HG02852 (cell line): ENCODE data around the gene RAX.
"Not testable (repeated sequence)": the region's sequence is repeated elsewhere in the genome, so short reads cannot be mapped to it uniquely, and the experiment has no call there.

Source experiments
- ATAC-seq: cut with Tn5 transposase; IDR thresholded peaks from one replicate; pipeline ENCODE4 v1.9.1; 2021; ENCODE audit warnings: mild to moderate bottlenecking, moderate library complexity; ENCODE audit not compliant: unreplicated experiment

RAX gene

DNA sequence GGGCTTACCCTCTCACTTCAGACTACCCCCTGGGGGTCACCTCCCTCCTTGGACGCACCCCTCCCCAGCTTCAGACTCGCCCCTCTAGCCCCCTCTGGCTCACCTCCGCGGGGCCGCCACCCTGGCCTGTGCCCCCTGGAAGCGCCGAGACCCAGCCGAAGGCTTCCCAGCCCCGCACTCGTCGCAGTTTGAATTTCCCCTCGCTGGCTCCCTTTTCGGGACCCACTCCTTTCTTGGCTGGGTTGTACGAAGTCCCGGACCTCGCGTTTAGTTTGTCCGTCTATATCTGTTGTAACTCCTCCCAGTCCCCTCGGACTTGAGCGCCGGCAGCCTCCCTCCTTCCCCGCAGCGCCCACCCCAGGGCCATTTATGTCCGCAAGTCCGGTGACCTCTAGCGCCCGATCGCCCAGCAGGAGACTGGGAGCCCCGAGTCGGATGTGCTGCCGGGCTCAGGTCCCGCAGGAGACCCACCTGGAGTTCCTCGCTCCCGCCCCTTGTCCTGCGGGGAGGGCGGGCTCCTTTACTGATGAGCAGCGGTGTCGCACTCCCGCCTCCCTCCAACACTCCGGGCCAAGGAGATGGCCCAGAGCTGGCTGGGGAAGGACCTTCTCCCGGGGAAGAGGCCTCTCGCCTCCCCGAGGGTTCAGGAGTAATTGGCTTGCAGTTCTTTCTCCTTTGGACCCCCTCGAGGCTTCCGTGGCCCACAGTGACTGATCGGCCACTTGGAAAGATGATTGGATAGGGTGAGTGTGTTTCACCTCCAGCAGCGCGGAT is 692 bp upstream of the RAX start:
- no peak for ATAC-seq

DNA sequence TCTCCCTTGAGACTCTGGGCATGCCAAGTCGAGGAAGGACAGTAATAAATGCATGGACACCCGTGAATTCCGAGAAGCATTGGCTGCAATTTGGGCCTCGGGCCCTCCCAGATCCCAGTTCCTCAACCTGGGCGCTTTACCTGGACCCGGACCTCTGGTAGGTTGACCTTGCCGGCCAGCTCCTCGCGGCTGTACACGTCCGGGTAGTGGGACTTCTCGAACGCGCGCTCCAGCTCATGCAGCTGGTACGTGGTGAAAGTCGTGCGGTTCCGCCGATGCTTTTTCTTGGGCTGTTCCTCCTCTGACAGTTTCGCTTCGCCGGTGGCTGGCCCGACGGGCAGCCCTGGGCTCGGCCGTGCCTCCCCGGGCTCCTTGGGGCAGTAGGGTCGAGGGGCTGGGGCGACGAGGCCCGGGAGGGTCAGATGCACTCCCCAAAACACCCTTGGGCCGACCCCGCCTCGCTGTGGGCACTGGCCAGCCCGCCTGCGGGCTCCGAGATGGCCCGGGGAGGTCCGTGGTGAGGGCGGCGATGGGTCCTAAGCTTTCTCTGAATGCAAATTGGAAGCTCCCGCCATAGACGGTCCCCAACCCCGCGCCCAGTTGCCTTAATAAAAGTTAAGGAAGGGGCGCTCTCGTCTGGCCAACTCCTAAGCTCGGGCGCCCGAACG is 899 bp downstream of the RAX start:
- no peak for ATAC-seq

DNA sequence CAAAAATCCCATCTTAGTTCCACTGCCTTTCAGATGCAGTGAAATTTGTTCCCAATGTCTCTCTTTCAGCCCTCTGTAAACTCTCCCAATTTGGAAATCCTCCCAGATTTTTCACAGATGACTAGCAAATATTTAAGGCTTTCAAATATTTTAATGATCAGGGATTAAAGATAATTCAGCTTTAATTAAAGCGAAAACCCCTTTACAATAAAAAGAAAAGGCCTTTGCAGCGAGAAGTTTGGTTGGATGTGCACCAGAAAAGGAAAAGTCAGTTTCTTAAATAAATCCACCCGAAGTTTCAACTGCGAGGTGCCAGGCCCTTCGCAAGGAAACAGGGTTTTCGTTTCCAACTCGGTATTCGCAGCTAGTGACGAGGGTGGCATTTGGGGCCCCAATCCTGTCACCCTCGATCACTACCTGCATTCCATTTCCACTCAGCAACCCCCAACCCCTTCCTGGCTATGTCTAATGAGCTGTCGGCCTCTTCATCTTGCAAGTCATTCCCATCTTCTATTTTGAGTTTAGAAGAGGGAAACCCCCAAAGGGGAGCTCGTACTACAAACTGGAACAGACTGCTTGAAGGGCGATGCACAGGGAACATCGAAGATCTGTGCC is 1.5 kb downstream of the RAX start:
- no peak for ATAC-seq

DNA sequence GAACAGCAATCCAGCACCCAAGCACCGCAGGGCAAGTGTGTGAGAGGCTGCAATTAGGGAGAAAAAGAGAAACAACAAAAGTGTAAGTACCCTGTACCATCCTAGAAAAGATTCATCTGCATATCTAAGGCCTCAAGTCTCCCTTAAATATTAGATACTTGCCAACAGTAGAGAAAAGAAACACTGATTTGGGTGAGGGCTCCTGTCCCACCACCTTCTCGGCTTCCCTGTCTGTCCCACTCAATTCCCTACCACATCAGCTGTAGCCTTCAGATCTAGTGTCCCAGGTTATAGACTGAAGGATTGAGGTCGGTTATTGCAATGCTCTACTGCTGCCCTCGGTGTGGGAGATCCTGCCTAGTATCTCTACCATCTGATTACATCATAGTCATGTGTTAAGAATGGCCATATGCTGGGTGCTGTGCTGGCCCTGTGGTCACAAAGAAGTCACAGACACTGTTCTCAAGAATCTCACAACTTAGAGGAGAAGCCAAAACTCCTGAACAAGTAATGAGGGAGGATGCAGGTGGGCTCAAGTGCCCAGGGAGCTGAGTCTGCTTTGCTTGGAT is 2.5 kb downstream of the RAX start:
- ATAC-seq: no peak

DNA sequence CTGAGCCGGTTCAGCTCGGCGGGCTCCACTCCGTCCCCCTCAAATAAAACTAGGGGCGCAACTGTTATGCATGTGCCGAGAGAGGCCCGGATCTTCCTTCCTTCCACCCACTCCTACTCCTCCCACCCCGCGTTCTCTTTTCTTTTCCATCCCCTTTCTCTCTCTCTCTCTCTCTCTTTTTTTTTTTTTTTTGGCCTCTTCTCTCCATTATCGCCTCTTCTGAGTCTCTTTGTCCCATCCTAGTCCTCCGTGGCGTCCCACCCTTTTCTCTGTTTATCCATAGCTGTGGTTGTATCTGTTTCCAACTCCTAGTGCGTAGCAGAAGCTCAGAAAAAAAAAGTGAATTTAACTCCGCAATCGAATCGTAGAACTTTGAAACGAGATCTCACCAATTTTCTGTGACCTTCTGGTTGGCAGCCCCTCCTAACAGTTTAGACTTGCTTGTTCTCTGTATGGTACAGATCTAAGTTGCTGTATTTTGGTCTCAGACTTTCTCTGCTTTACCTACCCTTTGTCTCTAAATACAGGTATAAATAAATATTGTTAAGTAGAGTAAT is 3.6 kb downstream of the RAX start:
- ATAC-seq: no peak

DNA sequence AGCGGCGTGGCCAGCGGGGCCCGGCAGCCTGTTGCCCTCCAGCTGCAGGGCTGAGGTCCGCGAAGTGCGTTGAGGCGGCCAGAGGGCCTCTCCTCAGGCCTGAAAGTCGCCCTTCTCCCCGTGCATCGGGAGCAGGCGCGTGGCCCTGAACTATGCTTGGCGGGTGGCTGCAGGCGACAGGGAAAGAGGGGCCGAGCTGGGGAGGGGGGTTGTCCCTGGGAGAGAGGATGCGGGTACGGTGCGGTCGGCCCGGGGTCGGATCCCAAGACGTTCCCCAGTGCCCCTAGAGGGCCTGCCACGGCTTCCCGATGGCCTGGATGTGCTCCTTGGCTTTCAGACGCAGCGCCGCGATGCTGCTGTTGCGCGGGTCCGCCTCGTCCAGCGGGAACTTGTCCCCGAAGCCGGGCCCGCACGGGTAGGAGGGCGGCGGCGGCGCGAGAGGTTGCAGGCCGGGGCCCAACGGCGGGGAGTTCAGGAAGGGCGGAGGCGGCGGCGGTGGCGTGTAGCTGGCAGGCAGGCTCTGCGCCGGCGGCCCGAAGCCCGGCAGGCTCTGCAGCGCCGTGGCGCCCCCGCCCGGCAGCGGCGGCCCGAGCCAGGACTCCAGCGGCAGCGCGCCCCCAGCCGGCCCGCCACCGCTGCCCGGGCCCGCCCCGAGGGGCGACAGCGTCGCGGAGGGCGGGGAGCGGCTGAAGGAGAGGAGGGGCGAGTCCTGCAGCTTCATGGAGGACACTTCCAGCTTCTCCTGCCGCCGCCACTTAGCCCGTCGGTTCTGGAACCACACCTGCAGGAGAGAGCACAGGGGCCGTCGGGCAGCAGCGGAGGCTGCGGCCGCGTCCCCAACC is 4.3 kb downstream of the RAX start:
- no peak for ATAC-seq

DNA sequence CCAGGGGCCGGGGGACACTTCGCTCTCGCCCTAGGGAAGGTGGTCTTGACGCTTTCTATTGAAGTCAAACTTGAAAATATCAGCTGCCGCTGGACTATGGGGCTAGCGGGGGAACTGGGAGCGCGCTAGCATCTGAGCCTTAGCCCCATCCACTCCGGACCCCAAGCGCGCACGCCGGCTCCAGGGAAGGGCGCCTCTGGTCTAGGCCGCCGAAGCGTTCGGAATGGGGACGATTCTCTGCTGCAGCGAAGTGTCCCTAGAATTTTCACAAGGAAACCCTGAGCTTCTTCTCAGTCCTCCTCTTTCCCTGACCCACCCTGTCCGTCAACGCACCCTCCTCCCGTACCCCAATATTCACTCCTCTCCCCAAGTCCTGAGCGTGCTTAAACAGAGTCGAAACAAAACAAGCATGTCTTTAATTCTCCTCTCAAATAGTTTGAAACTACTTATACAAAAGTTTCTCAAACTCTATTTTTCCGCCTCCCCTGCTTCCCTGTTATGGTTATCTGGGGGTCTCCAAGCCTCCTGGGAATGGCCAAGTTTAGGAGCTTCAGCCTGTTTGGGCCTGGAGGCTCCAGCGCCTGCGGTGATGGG is 5.0 kb downstream of the RAX start:
- ATAC-seq: no peak

DNA sequence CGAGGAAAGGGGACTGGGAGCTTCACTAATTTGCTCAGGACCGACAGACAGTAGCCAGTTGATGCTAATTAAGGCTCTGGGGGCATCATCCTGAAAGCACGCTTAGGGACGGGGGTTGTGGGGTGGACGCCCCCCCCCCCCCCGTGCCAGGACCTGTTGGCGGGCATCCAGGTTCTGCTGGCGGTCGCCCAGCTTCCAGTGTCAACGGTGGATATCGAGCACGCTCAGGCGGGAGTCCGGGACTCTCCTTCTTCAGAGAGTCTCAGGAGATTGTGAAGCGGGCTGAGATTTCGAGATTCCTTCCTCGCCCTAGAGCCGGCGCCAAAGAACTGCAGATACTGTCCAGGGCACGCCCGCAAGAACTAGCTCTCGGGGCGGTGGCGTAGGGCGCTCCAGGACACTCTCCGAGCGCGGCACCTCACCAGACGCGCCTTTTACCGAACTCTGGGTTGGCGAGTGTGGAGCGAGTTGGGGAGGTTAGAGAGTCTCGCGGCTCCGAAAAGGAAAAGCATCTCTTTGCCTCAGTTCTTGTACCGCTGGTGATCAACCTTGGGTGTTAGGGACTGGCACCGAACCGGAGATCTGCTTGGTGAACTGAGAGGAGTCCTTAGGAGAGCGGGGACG is 5.6 kb downstream of the RAX start:
- ATAC-seq: no peak

DNA sequence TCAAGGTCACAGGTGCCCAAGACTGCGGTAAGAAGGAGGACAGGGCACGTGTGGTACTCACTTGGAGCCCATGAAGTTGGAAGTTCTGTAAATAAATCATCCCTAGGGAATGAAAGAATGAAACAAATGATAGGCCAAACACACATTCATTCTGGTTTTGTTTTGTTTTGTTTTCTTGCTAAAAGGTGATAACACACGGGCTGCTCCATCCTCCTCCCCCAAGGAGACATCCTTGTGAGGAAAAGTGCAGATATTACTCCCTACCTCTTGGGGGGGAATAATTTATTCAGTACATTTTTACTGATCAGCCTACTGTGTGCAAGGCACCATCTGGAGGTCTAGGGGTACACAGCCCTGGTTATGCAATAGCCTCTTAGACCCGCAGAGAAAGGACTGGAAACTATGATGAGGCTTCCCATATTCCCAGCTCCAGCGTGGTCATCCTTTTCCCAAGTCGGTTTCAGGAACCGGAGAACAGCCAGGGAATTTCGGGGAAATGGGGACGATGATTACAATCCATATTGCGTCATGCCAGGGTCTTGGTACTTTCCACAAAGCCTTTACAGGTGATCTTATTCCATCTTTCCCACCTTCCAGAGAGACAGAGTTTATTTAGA is 6.3 kb downstream of the RAX start:
- no peak for ATAC-seq

DNA sequence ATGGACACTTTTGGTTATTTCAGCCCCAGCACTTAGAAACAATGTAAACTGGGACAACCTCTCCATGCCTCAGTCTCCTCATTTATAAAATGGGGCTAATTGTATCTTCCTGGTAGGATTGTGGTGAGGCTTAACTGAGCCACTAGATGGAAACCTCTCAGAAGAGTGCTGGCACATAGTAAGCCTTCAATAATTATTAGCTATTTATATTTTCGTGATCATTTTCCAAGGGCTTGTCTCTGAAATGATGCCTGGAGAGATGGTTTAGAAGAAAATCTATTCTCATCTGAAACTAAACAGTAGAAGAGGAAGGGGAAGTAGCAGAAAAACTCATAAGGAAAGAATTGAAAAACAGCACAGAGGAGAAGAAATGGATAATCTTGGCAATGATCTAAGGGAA is 6.8 kb downstream of the RAX start:
- no peak for ATAC-seq

DNA sequence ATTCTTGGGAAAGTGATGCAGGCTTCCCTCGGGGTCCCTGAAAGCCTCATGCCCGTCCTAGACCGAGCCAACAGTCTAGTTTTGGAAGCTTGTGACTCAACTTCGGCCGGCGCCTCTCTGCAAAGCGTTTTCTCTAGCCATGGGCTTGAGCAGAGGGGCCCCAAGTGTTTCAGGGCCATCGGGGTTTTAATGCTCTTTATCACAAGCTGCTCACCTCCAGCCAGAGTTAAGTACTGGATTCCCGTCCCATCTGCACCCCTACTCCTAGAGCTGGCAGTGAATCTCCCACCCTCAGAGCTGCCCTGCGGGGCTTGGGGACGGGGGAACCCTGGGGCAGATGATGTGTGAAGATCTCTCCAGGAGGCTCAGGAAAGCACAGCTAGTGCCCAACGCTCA is 7.3 kb downstream of the RAX start:
- ATAC-seq: no peak

DNA sequence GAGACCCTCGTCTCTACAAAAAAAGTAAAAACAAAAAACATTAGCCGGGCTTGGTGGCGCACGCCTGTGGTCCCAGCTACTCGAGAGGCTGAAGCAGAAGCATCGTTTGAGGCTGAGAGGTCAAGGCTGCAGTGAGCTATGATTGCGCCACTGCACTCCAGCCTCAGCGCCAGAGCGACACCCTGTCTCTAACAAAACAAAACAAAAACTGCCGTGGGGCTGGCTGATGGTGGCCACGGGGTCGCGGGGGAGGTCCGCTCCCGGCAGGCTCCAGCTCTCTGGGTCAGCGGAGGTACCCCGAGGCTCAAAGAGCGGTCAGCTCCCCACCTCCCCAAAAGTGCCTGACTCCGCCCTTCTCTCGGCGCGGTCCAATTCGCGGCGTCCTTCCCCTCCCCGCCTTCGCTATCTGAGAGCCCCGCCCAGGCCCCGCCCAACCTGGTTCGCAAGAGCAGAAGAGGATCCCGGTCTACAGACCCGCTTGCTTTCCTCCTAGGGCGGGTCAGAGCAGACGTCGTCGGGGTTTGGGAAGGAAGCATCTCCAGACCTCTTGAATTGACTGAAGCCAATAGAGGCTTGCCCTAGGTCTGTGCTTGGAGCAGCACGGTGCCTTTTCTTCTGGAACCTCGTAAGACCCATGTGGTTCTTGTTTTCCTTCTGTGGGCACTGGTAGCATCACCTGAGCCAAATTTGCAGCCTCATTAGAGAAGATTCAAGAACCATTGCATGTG is 7.8 kb downstream of the RAX start:
- peak; percentile 66 for ATAC-seq

DNA sequence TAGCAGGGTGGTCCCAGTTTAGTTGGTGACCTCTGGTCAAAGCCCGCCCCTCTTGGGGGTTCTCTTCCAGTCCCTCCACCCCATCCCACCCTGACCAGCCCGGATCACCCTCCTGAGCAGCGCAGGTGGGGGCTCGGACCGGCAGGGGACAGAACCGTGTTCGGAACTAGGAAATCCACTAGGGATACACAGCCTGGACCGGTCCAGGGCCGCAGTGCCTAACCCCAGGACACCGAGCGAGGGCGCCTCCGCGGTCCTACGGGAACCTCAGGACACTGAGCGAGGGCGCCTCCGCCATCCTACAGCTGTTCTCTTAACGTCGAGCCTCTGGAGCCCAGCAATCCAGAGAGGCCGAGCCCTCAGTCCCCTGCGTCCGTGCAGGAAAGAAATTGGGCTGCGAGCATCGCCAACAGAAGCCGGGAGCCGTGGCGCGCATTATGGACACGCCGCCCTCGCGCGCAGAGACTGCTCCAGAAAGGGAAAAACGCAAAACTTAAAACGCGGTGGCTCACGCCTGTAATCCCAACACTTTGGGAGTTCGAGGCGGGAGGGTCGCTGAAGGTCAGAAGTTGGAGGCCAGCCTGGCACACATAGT is 8.5 kb downstream of the RAX start:
- ATAC-seq: no peak

DNA sequence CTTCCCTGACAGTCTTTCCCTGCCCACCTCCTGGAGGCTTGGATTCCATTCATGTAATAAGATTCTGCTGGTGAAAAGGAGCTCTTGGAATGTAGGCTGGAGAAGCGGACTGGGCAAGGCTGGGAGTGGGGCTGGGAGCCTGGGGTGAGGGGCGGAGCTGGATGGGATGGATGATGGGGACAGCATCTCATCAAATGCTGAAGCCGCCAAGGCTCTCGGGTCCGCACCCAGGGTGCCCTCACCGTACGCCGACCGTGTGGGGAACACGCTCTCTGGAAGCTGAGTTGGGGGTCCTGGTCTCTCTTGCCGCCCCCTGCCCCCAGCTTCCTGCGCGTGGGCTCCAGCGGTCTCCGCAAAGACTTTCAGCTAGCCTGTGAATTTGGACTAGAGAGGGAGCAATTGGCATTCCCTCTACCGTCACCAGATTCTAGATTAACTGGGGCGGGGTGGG is 9.1 kb downstream of the RAX start:
- ATAC-seq: no peak

DNA sequence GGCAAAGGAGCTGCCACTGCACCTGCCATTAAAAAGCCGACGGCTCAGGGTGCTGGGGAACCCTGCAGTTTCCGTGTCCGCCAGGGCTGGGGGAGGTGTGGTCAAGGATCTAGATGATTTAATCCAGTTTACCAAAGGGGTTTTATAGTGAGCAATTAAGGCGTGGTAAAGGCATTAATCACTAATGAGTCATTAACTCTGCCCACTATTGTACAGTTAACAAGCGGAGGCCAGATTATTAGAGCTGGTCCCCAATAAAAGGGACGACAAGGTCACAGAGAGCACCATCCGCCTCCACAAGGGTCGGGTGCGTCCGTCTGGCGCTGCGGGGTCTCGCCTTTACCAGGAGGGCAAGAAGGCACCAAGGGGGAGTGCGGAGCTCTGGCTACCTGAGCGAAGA is 9.6 kb downstream of the RAX start:
- ATAC-seq: no peak

DNA sequence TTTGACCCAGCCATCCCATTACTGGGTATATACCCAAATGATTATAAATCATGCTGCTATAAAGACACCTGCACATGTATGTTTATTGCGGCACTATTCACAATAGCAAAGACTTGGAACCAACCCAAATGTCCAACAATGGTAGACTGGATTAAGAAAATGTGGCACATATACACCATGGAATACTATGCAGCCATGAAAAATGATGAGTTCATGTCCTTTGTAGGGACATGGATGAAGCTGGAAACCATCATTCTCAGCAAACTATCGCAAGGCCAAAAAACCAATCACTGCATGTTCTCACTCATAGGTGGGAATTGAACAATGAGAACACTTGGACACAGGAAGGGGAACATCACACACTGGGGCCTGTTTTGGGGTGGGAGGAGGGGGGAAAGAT is 11.0 kb downstream of the RAX start:
- not testable (repeated sequence) for ATAC-seq

DNA sequence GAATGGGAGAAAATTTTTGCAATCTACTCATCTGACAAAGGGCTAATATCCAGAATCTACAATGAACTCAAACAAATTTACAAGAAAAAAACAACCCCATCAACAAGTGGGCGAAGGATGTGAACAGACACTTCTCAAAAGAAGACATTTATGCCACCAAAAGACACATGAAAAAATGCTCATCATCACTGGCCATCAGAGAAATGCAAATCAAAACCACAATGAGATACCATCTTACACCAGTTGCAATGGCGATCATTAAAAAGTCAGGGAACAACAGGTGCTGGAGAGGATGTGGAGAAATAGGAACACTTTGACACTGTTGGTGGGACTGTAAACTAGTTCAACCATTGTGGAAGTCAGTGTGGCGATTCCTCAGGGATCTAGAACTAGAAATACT is 11.4 kb downstream of the RAX start:
- not testable (repeated sequence) for ATAC-seq

DNA sequence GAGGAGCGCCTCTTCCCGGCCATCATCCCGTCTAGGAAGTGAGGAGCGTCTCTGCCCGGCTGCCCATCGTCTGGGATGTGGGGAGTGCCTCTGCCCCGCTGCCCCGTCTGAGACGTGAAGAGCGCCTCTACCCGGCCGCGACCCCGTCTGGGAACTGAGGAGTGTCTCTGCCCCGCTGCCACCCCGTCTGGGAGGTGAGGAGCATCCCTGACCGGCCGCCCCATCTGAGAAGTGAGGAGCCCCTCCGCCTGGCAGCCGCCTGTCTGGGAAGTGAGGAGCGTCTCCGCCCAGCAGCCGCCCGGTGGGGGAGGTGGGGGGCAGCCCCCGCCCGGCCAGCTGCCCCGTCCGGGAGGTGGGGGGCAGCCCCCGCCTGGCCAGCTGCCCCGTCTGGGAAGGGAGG is 17.8 kb downstream of the RAX start:
- not testable (repeated sequence) for ATAC-seq
